ENCODE data around the gene CPE.

GRCh38 chr4:165332502-165332901 lies 46.3 kb upstream of the CPE start:
- no peak for TF ChIP-seq CTCF (IDR thresholded peaks at IDR 0.05)
- no peak for TF ChIP-seq ZFX (IDR thresholded peaks at IDR 0.05; ENCODE audit: borderline replicate concordance)

All from 22Rv1 (cell line).